MM.1S (cell line): ENCODE data around the gene DGKI.

ENCODE experiments used
- DNase-seq: peaks from one replicate; pipeline ENCODE4 v3.0.0-alpha.2; 2015
- H2AFZ ChIP-seq: fragments of 300-600 bp; sonication (generic); 2 replicates; pipeline ENCODE4 v1.6.0; 2016; ENCODE audit warnings: antibody characterized with exemption, low read length
- H3F3A ChIP-seq: fragments of 300-600 bp; sonication (generic); 2 replicates; pipeline ENCODE4 v1.6.1; 2016; ENCODE audit warnings: mild to moderate bottlenecking, antibody characterized with exemption, low read length, moderate library complexity, mixed read lengths; ENCODE audit not compliant: insufficient read depth
- H3K27ac ChIP-seq: fragments of 300-600 bp; sonication (generic); 2 replicates; pipeline ENCODE4 v1.5.1; 2016; ENCODE audit warnings: mild to moderate bottlenecking, low read length
- H3K27me3 ChIP-seq: fragments of 300-600 bp; sonication (generic); replicated peaks from 2 replicates; pipeline ENCODE4 v1.6.0; 2016; ENCODE audit warnings: low read length; ENCODE audit not compliant: insufficient read depth
- H3K36me3 ChIP-seq: fragments of 300-600 bp; sonication (generic); replicated peaks from 2 replicates; pipeline ENCODE4 v1.6.1; 2016; ENCODE audit warnings: mild to moderate bottlenecking, low read length, mixed read lengths; ENCODE audit not compliant: insufficient read depth
- H3K4me1 ChIP-seq: fragments of 300-600 bp; sonication (generic); 2 replicates; pipeline ENCODE4 v1.6.1; 2016; ENCODE audit warnings: low read length, mixed read lengths
- H3K4me2 ChIP-seq: fragments of 300-600 bp; sonication (generic); 2 replicates; pipeline ENCODE4 v1.6.0; 2016; ENCODE audit warnings: low read depth, low read length
- H3K4me3 ChIP-seq: fragments of 300-600 bp; sonication (generic); 2 replicates; pipeline ENCODE4 v1.5.1; 2016; ENCODE audit warnings: low read length, mixed read lengths
- H3K79me2 ChIP-seq: fragments of 300-600 bp; sonication (generic); 2 replicates; pipeline ENCODE4 v1.6.1; 2016; ENCODE audit warnings: mixed run types, low read length, mixed read lengths
- H3K9ac ChIP-seq: fragments of 300-600 bp; sonication (generic); 2 replicates; pipeline ENCODE4 v1.6.1; 2016; ENCODE audit warnings: low read length, mixed read lengths
- H3K9me2 ChIP-seq: fragments of 300-600 bp; sonication (generic); replicated peaks from 2 replicates; pipeline ENCODE4 v1.6.1; 2016; ENCODE audit warnings: mild to moderate bottlenecking, low read length, mixed read lengths; ENCODE audit not compliant: insufficient read depth
- H3K9me3 ChIP-seq: fragments of 300-600 bp; sonication (generic); replicated peaks from 2 replicates; pipeline ENCODE4 v1.6.1; 2016; ENCODE audit warnings: mild to moderate bottlenecking, low read length, mixed read lengths; ENCODE audit not compliant: insufficient read depth
- H4K20me1 ChIP-seq: fragments of 300-600 bp; sonication (generic); 2 replicates; pipeline ENCODE4 v1.6.1; 2016; ENCODE audit warnings: mild to moderate bottlenecking, low read length, moderate library complexity, mixed read lengths; ENCODE audit not compliant: insufficient read depth
- EZH2 ChIP-seq: fragments of 300-600 bp; sonication (generic); optimal IDR thresholded peaks from 2 replicates; pipeline ENCODE3; 2017; ENCODE audit warnings: low read depth, mild to moderate bottlenecking, antibody characterized with exemption, low read length, mixed read lengths
- EZH2phosphoT487 ChIP-seq: fragments of 300-600 bp; sonication (generic); IDR thresholded peaks from 2 replicates; pipeline ENCODE4 v1.6.1; 2018; ENCODE audit warnings: antibody characterized with exemption, low read length
- TF ChIP-seq, protein P1 (sequence below): fragments of 300-600 bp; sonication (generic); IDR thresholded peaks from 2 replicates; pipeline ENCODE4 v1.5.1; 2016; ENCODE audit warnings: antibody characterized with exemption, low read length, mixed read lengths

The DGKI gene

DNA sequence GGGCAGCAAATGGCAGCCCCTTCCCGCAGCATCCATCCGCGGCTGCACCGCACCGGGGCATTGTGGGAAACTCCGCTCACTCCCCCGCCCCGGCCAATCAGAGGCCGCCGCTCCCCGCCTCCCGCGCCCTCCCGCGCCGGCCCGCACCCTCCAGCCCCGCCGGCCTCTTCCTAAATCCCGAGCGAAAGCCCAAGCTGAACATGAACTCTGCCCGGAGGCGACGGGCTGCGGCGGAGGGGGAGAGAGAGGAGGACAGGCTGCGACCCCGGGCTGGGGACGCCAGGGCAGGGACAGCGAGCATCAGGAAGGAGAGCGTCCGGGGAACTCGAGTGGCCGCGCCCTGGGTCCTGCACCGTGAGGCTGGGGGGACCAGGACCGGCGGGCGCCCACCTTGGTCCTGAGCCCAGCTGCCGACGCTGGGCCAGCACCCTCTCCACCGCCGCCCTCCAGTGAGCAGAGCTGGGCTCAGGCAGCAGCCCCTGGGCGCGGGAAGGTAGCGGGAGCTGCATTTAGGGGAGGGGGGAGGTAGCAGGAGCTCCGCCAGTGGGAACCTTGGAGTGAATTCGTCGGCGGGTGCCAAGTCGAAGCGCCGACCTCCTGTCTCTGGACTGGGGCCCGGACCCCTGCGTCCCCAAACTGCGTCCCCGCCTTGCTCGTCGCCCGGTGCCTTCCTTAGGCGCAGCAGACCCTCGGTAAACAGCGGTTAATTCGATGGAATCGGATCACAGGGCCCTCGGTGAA is at the start of gene DGKI:
Gene DGKI (minus strand): TSS at position 148 of the 741 bp plus-strand sequence.
- Histone ChIP-seq H3K9ac (no peak within 1 kb of the TSS), H3K4me3 (no peak within 1 kb of the TSS), H3K27me3 (no peaks in the 10 kb centered on the region), H3K4me1 (no peaks in the 10 kb centered on the region), H3K27ac (no peak within 1 kb of the TSS), H2AFZ (no peak within 1 kb of the TSS), H3K9me2 (no peaks in the 10 kb centered on the region), H3K9me3 (no peaks in the 10 kb centered on the region), H3K4me2 (no peak within 1 kb of the TSS), H3K36me3 (no peaks in the 10 kb centered on the region), H4K20me1 (no peaks in the 10 kb centered on the region), H3F3A (no peaks in the 10 kb centered on the region), H3K79me2 (no peaks in the 10 kb centered on the region)
- no peak for TF ChIP-seq EZH2
- TF ChIP-seq, protein P1, sequence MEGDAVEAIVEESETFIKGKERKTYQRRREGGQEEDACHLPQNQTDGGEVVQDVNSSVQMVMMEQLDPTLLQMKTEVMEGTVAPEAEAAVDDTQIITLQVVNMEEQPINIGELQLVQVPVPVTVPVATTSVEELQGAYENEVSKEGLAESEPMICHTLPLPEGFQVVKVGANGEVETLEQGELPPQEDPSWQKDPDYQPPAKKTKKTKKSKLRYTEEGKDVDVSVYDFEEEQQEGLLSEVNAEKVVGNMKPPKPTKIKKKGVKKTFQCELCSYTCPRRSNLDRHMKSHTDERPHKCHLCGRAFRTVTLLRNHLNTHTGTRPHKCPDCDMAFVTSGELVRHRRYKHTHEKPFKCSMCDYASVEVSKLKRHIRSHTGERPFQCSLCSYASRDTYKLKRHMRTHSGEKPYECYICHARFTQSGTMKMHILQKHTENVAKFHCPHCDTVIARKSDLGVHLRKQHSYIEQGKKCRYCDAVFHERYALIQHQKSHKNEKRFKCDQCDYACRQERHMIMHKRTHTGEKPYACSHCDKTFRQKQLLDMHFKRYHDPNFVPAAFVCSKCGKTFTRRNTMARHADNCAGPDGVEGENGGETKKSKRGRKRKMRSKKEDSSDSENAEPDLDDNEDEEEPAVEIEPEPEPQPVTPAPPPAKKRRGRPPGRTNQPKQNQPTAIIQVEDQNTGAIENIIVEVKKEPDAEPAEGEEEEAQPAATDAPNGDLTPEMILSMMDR, result no peak
- TF ChIP-seq EZH2phosphoT487, result no peak
- DNase-seq, result no peak

DNA sequence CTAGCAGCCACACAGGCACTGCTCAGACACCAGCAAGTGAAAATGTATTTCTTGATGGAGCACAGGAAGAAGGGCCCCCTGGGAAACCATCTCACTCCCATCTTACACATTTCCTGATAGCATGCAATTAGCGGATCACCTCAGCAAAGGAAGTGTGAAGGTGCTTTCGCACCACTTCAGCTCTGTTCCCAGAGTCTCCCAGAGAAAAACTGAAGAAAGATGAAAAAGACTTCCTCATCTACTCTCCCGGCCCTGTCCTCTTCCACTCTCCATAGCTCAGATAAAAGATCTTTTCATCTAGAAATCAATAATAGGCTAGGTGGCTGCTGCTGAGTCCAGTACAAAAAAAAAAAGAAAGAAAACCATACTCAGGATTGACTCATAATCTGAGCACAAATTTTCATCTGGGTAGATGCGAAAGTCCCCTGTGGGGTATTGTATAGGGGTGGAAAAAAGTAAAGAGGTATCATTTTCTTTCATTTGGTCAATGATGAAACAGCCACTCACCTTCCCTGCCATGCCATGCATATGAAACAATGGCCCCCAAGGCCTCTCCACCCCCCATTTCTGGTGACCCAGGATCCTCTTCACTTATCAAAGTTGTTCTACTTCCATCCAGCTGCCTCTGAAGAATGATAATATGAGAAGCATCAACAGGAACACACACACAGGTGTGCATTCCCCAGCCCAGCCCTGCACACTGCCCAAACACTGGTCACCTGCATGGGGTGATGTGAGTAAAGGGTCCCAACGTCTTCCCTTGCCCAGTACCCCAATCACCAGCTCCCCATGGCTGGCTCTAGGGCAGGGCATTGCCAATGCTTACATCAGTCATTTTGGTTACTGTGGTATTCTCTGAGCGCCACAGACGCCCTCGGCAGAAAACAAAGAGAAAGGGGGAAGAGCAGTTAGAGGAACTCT is 48.8 kb upstream of the DGKI start:
- no peaks in the 10 kb centered on the region for H4K20me1 ChIP-seq
- H3K9me2 ChIP-seq, result no peaks in the 10 kb centered on the region
- no peak for DNase-seq
- TF ChIP-seq EZH2phosphoT487 (no peak), EZH2 (no peak)
- TF ChIP-seq, protein P1, result no peak
- H2AFZ ChIP-seq, result no peak overlapping the region
- no peaks in the 10 kb centered on the region for H3K9me3 ChIP-seq
- no peak overlapping the region for H3K4me2 ChIP-seq
- no peaks in the 10 kb centered on the region for H3K79me2 ChIP-seq
- no peak overlapping the region for H3K27ac ChIP-seq
- no peak overlapping the region for H3K4me3 ChIP-seq
- H3K27me3 ChIP-seq, result no peaks in the 10 kb centered on the region
- peaks cover 9% of the 10 kb centered on the region; the same call in 1 of the 2 replicates for H3K36me3 ChIP-seq
- H3F3A ChIP-seq, result peaks cover 13% of the 10 kb centered on the region
- no peak overlapping the region for H3K9ac ChIP-seq
- H3K4me1 ChIP-seq, result peaks cover 11% of the 10 kb centered on the region

DNA sequence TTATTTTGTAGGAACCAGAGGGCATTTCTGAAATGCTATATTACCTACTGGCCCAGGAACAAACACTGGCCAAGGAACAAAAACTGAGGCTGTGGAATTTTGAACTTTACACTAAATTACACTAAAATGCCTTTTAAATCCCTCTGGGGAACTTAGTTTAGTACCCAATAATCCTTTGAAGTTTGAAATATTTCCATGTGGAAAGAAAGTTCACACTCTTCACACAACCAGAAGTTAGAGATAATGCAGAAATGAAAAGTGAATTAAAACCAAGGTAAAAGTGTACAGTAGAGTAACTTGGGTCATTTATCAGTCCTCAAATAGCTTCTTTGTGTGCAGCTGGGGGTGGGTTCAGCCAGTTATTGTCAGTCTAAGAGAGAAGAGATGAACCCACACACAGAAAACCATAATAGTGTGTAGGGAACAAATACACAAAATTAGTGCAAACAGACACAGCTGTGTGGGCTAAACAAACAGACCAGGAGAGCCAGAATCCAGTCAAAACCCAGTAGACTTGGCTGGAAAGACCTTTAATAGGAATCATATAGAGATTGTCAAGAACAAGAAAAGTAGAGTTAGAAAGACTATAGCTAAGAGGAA is 46.5 kb upstream of the DGKI start:
- Histone ChIP-seq H3K9me3 (no peaks in the 10 kb centered on the region), H3K9me2 (no peaks in the 10 kb centered on the region), H3K4me2 (no peak overlapping the region), H4K20me1 (no peaks in the 10 kb centered on the region), H2AFZ (no peak overlapping the region), H3K27ac (no peak overlapping the region), H3K4me3 (no peak overlapping the region), H3K27me3 (no peaks in the 10 kb centered on the region), H3K9ac (no peak overlapping the region), H3K79me2 (0 out of 2 replicates have a peak, but pooled peaks cover 5% of the 10 kb centered on the region), H3K4me1 (no peaks in the 10 kb centered on the region), H3K36me3 (peaks cover 9% of the 10 kb centered on the region; the same call in 1 of the 2 replicates), H3F3A (no peaks in the 10 kb centered on the region)
- no peak for TF ChIP-seq EZH2
- no peak for TF ChIP-seq EZH2phosphoT487
- TF ChIP-seq, protein P1, result no peak
- no peak for DNase-seq
